HEK293T (cell line): ENCODE data around the gene ARPC1B.
"Not testable (repeated sequence)": the region's sequence is repeated elsewhere in the genome, so short reads cannot be mapped to it uniquely, and the experiment has no call there.

ENCODE experiments used
- CTCF ChIA-PET: fragments of 350-600 bp; formaldehyde crosslinking; extraction: SDS; loops from one replicate; lab custom pipeline; 2021; ENCODE audit warnings: antibody characterized with exemption, inconsistent platforms; lab: Yijun Ruan, JAX
- POLR2A ChIA-PET: fragments of 350-600 bp; formaldehyde crosslinking; extraction: SDS; loops from one replicate; lab custom pipeline; 2020; ENCODE audit warnings: antibody characterized with exemption, inconsistent platforms; lab: Yijun Ruan, JAX
- DNase-seq: peaks from one replicate; pipeline ENCODE4 v3.0.0; 2012; ENCODE audit warnings: mixed read lengths; ENCODE audit errors: extremely low spot score
- ARNT ChIP-seq: fragments of 450-650 bp; IDR thresholded peaks from 2 replicates; pipeline ENCODE4 v1.6.1; 2017; ENCODE audit warnings: mild to moderate bottlenecking
- BHLHE40 ChIP-seq: fragments of 450-650 bp; IDR thresholded peaks from 2 replicates; pipeline ENCODE4 v1.6.1; 2016; ENCODE audit warnings: mild to moderate bottlenecking, moderate library complexity, borderline replicate concordance
- CTBP1 ChIP-seq: fragments of 450-650 bp; IDR thresholded peaks from 2 replicates; pipeline ENCODE4 v1.6.1; 2016; ENCODE audit warnings: borderline replicate concordance
- ELF4 ChIP-seq: fragments of 450-650 bp; IDR thresholded peaks from 2 replicates; pipeline ENCODE4 v1.6.1; 2017; ENCODE audit warnings: antibody characterized with exemption
- FOXA1 ChIP-seq: fragments of 450-650 bp; IDR thresholded peaks from 2 replicates; pipeline ENCODE4 v1.6.1; 2016; ENCODE audit warnings: mild to moderate bottlenecking
- FOXK2 ChIP-seq: fragments of 450-650 bp; IDR thresholded peaks from 2 replicates; pipeline ENCODE4 v1.6.1; 2016; ENCODE audit warnings: mild to moderate bottlenecking
- FOXM1 ChIP-seq: fragments of 450-650 bp; IDR thresholded peaks from 2 replicates; pipeline ENCODE4 v1.6.1; 2017; ENCODE audit warnings: mild to moderate bottlenecking, borderline replicate concordance
- HDGF ChIP-seq: fragments of 450-650 bp; IDR thresholded peaks from 2 replicates; pipeline ENCODE4 v1.6.1; 2017; ENCODE audit warnings: antibody characterized with exemption, borderline replicate concordance
- L3MBTL2 ChIP-seq: fragments of 450-650 bp; conservative IDR thresholded peaks from 2 replicates; pipeline ENCODE4 v1.6.1; 2016; ENCODE audit warnings: mild to moderate bottlenecking
- LEF1 ChIP-seq: fragments of 450-650 bp; IDR thresholded peaks from 2 replicates; pipeline ENCODE4 v1.6.1; 2017; ENCODE audit warnings: mild to moderate bottlenecking, borderline replicate concordance
- NFRKB ChIP-seq: fragments of 450-650 bp; IDR thresholded peaks from 2 replicates; pipeline ENCODE4 v1.6.1; 2016; ENCODE audit warnings: mild to moderate bottlenecking, moderate library complexity
- PKNOX1 ChIP-seq: fragments of 450-650 bp; IDR thresholded peaks from 2 replicates; pipeline ENCODE4 v1.6.1; 2016
- SP1 ChIP-seq: fragments of 450-650 bp; IDR thresholded peaks from 2 replicates; pipeline ENCODE4 v1.6.1; 2017
- SUZ12 ChIP-seq: fragments of 450-650 bp; IDR thresholded peaks from 2 replicates; pipeline ENCODE4 v1.6.1; 2016; ENCODE audit warnings: mild to moderate bottlenecking
- TARDBP ChIP-seq: fragments of 450-650 bp; IDR thresholded peaks from 2 replicates; pipeline ENCODE4 v1.6.1; 2016
- ZNF384 ChIP-seq: fragments of 450-650 bp; IDR thresholded peaks from 2 replicates; pipeline ENCODE4 v1.6.1; 2016

The ARPC1B gene

GRCh38 chr7:99420986-99421385 lies 46.5 kb downstream of the ARPC1B start:
- no peak for TF ChIP-seq ARNT
- no peak for TF ChIP-seq L3MBTL2
- no peak for TF ChIP-seq BHLHE40
- TF ChIP-seq FOXK2 = no peak
- TF ChIP-seq NFRKB = no peak
- no peak for TF ChIP-seq CTBP1
- TF ChIP-seq FOXA1 = no peak
- no peak for TF ChIP-seq ELF4
- TF ChIP-seq TARDBP = no peak
- no peak for TF ChIP-seq SP1
- TF ChIP-seq PKNOX1 = no peak
- no peak for TF ChIP-seq FOXM1
- TF ChIP-seq HDGF = no peak
- no peak for TF ChIP-seq LEF1
- no peak for TF ChIP-seq SUZ12
- no peak for TF ChIP-seq ZNF384
- ChIA-PET CTCF (no interaction called here), POLR2A (interaction anchor here (1.1 kb wide), 1 partner anchor 12 kb away, joined by 6 read pairs; the partner anchor contains the start of genes BUD31 and PDAP1)
- no peak for DNase-seq

GRCh38 chr7:99422186-99422585 lies 47.7 kb downstream of the ARPC1B start:
- TF ChIP-seq FOXM1 (no peak), ELF4 (no peak), NFRKB (no peak), FOXA1 (no peak), LEF1 (no peak), TARDBP (no peak), SUZ12 (no peak), SP1 (no peak)
- no peak for DNase-seq
- CTCF ChIA-PET = no interaction called here
- POLR2A ChIA-PET = interaction anchor here (1.0 to 3.7 kb wide), 2 partner anchors 13 to 16 kb away, joined by 3 to 16 read pairs; partner anchors contain the start of genes BUD31, CPSF4, PDAP1 and PTCD1

- CTCF ChIA-PET = no interaction called here
- no peak for TF ChIP-seq FOXK2
- TF ChIP-seq SUZ12 = no peak
- TF ChIP-seq ARNT = no peak
- no peak for TF ChIP-seq SP1
- no peak for TF ChIP-seq LEF1
- no peak for TF ChIP-seq CTBP1
- no peak for TF ChIP-seq TARDBP
- DNase-seq = no peak
- POLR2A ChIA-PET = interaction anchor here (1.0 to 3.7 kb wide), 2 partner anchors 13 to 16 kb away, joined by 3 to 16 read pairs; partner anchors contain the start of genes BUD31, CPSF4, PDAP1 and PTCD1
Measured at GRCh38 chr7:99422625-99423024, 48.1 kb downstream of the ARPC1B start.

- no peak for DNase-seq
- POLR2A ChIA-PET = interaction anchor here (1.4 to 3.7 kb wide), 2 partner anchors 14 to 16 kb away, joined by 6 to 16 read pairs; partner anchors contain the start of genes BUD31, CPSF4, PDAP1 and PTCD1
- TF ChIP-seq ELF4 (no peak), PKNOX1 (no peak), CTBP1 (no peak), HDGF (no peak), FOXK2 (no peak), TARDBP (no peak), LEF1 (no peak), FOXM1 (no peak), ARNT (no peak), BHLHE40 (no peak), SUZ12 (no peak), SP1 (no peak), NFRKB (no peak), L3MBTL2 (no peak)
- CTCF ChIA-PET = no interaction called here
Measured at GRCh38 chr7:99424932-99425730, 50.6 kb downstream of the ARPC1B start.

GRCh38 chr7:99428972-99429566 lies 54.5 kb downstream of the ARPC1B start:
- no peak for DNase-seq
- CTCF ChIA-PET = interaction anchor here (0.6 kb wide), 1 partner anchor 407 kb away, joined by 9 read pairs; no protein-coding TSS in a partner anchor
- POLR2A ChIA-PET = interaction anchor here (1.9 kb wide), 1 partner anchor 20 kb away, joined by 6 read pairs; the partner anchor contains the start of genes BUD31 and PDAP1
- TF ChIP-seq ELF4 (no peak), L3MBTL2 (no peak), SUZ12 (no peak), BHLHE40 (no peak), TARDBP (no peak), FOXK2 (no peak)

GRCh38 chr7:99429756-99430155 lies 55.2 kb downstream of the ARPC1B start:
- ChIA-PET POLR2A (no interaction called here), CTCF (no interaction called here)
- no peak for DNase-seq
- no peak for TF ChIP-seq NFRKB
- TF ChIP-seq SUZ12 = no peak
- TF ChIP-seq SP1 = no peak
- TF ChIP-seq TARDBP = no peak
- TF ChIP-seq FOXK2 = no peak
- TF ChIP-seq FOXM1 = no peak
- TF ChIP-seq BHLHE40 = no peak
- no peak for TF ChIP-seq CTBP1
- TF ChIP-seq ARNT = no peak
- no peak for TF ChIP-seq ELF4
- TF ChIP-seq PKNOX1 = no peak
- no peak for TF ChIP-seq FOXA1

- CTCF ChIA-PET, POLR2A ChIA-PET, DNase-seq: not testable (repeated sequence)
Measured at GRCh38 chr7:99431756-99432540, 57.4 kb downstream of the ARPC1B start.
